HG02623 (cell line): Measurements from ENCODE around the gene SLC35G3.
"Not testable (repeated sequence)": the region's sequence is repeated elsewhere in the genome, so short reads cannot be mapped to it uniquely, and the experiment has no call there.

Source experiments
- ATAC-seq: cut with Tn5 transposase; IDR thresholded peaks from one replicate; pipeline ENCODE4 v1.9.1; 2021; ENCODE audit warnings: moderate library complexity; ENCODE audit not compliant: unreplicated experiment

SLC35G3 gene

DNA sequence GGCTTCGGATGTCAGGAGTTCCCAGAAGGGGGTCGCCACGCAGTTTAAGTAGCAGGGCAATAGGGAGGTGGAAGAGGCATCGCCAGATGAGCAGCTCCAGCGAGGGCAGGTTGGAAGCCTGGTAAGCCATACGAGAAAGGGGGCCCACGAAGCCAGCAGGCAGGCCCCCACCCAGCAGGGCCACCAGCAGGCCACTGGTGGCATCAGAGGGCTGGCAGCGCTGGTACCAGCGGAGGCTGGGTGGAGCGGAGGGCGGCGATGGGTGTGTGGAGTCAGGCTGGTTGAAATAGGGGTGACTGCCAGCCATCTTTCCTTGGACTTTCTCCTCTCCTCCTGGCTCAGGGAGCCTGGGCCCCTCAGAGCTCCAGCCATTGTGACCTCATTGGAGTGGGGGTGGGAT, at the start of gene SLC35G3:
Gene SLC35G3, minus strand, starts transcription at position 393 of the 400 bp plus-strand sequence. Its CDS starts 86 bp downstream, at position 307.
- ATAC-seq = not testable (repeated sequence)

- no peak for ATAC-seq
Observed at GRCh38 chr17:35243561-35244340, 49.6 kb upstream of the SLC35G3 start.

DNA sequence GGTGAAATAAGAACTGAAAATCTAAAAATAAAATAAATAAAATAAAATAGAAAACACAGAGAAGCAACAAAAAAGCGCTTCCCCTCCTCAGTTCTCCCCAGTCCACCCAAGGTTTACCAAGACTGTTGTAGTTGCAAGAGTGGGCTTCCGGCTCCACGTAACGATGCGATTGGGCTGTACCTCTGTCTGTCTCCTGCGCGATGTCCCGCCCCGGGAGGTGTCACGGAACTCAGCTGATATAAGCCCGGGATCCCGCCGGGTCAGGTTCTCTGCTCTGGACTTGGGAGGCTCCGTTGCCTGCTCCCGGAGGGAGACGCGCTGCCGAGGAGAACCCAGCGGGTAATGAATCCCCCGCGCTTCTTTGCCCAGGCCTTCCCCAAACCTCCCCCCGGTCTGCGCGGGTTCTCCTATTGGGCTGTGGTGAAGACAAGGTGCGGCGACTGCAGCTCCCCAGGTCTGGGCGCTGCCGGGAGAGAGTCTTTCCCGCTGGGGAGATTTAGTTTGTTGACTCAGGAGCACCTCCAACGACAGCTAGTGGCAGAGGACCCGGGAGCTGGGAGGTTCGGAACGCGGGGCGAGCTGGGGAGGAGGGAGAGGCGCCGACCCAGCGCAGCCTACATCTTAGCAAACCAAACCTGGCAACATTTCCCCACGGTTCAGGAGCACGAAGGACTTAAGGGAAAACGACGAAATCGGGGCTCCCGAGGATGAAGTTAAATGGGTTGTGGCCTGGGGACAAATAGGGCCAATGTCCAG, 48.8 kb upstream of the SLC35G3 start, which contains the start of gene SLFN5:
Gene SLFN5, plus strand, starts transcription at position 268 of the 756 bp plus-strand sequence. CDS start 15,619 bp downstream, outside the sequence.
- peak; percentile 62 for ATAC-seq

DNA sequence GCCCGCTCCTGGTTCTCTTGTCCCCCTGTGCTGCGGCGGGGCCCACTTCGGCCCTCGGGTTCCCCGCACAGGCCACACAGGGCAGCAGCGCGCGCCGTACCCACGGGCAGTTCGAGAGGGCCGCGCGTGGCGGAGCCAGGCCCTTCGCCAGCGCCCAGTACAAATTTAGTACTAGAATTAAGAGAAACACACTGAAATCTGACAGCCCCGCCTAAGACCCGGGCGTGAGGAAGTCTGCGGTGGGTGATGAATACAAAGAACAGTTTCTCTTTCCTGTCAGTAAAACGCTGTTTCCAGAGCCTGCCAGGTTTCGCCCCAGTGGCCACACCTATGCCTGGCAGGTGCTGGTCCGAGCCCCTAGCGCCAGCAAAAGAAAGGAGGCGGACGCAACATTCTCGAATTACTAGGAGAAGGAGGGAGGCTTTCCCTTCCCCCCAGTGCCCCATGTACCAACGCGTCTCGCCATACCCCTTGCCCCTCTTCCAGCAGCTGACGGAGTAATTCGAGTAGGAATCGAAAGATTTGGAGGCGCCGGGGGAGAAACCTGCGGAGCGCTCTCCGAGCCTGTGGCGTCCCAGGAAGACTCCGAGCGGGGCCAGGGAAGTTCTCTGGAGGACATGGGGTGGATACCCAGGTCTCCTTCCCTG, 48.1 kb upstream of the SLC35G3 start:
- ATAC-seq = peak; percentile 40

GRCh38 chr17:35241520-35241919, 47.3 kb upstream of the SLC35G3 start:
- no peak for ATAC-seq

- no peak for ATAC-seq
Observed at GRCh38 chr17:35240861-35241260, 46.7 kb upstream of the SLC35G3 start.

- no peak for ATAC-seq
Observed at GRCh38 chr17:35239823-35240222, 45.6 kb upstream of the SLC35G3 start.

- no peak for ATAC-seq
Observed at GRCh38 chr17:35238821-35239220, 44.6 kb upstream of the SLC35G3 start.

DNA sequence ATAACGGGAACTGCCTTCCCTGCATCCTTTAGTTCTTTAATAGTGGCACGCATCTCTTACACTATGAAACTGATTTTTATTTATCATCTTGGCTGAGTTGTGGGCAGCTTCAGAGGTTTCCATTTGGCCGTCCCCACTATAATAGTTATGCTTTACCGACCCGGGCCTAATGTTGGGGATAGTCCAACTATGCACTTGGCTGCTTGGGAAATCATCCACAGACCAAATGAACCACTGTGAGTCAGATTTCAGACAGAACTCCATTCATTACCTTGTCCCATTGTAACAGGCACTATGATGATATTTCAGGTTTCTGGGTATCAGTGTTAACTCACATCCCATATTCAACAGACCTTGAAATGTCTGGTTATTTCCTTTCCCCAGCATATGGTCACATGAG, 42.6 kb upstream of the SLC35G3 start:
- no peak for ATAC-seq

- no peak for ATAC-seq
Observed at GRCh38 chr17:35235917-35236316, 41.7 kb upstream of the SLC35G3 start.

GRCh38 chr17:35235289-35235688, 41.1 kb upstream of the SLC35G3 start:
- no peak for ATAC-seq

- ATAC-seq = not testable (repeated sequence)
Observed at GRCh38 chr17:35234315-35234714, 40.1 kb upstream of the SLC35G3 start.

- ATAC-seq = no peak
Observed at GRCh38 chr17:35229638-35230037, 35.4 kb upstream of the SLC35G3 start.

GRCh38 chr17:35227546-35227945, 33.4 kb upstream of the SLC35G3 start:
- no peak for ATAC-seq

DNA sequence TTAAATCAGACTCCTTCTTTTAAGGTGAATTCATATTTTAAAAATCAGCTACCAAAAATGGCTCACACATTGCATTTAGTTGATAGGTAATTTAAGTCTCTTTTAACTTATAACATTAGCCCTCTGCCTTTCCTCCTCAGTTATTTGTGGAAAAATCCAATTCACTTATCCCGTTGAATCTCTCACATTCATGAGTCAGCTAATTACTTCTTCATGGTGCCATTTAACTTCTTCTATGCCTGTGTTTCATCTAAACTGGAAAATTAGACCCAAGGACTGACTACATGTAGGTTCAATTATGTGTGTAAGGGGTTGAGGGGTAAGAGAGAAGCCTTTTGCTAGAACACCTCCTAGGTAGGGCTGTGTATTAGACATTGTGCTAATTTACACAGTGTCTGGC, 30.2 kb upstream of the SLC35G3 start:
- ATAC-seq = no peak

DNA sequence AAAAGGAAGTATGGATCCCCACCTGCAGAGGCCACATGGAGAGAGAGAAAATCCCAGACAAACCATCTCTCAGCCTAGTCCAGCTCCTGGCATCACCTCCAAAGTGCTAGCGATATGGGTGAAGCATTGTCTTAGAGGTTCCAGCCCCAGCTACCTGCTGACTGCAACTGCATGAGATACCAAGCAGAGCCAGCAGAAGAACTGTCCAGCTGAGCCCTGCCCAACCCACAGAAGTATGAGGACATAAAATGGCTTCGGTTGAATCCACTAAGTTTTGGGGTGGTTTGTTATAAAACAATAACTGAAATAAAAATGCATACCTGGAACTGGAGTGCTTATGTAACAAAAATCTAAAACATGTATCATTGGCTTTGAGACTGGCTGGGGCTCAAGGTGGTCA, 28.3 kb upstream of the SLC35G3 start:
- no peak for ATAC-seq

DNA sequence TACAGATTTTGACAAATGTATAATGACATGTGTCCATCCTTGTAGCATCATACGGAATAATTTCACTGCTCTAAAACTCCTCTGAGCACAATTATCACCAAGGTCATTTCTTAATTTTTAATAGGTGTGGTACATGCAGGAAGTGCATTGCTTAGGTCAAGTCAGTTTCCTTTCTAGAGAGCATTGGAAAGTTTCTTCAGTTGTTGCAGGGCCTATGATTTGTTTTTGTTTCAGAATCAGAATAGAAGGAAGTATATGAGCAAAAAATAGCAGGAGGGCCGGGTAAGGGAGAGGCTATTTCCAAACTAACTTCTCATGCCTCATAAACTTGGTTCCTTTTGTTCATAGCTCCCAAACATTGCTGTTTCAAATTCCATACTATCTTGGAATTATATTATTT, 24.7 kb upstream of the SLC35G3 start:
- ATAC-seq = no peak

- ATAC-seq = no peak
Observed at GRCh38 chr17:35217107-35217506, 22.9 kb upstream of the SLC35G3 start.

DNA sequence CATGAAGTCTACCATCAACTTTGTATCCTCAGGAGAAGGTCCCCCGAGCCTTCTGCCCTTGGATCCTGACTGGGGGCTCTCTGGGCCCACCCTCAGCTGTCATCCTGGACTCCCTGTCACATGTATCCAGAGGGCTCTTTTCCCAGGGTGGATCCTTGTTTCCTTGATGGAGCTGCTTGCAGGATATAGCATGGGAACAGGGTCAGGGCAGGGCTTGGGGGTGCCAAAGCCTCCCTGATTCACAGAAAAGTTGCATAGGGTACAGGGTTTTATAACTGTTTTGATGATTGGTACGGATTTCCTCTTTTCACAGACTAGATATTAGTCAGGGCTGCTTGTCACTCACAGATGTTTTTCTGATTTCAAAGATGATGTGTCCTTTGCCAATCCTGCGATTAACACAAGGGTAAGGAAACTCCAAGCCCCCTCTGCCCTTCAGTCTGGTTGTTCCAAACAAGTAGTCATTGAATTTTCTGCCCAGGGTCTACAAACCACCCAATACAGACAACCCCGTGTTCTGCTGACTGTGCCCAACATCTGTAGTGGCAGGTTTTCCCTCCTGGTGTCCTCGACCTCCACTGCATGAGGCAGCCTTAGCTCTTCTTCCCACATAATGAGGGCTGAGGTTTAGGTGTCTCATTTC, 20.6 kb upstream of the SLC35G3 start:
- ATAC-seq = no peak

- ATAC-seq = no peak
Observed at GRCh38 chr17:35214192-35214591, 20.0 kb upstream of the SLC35G3 start.

DNA sequence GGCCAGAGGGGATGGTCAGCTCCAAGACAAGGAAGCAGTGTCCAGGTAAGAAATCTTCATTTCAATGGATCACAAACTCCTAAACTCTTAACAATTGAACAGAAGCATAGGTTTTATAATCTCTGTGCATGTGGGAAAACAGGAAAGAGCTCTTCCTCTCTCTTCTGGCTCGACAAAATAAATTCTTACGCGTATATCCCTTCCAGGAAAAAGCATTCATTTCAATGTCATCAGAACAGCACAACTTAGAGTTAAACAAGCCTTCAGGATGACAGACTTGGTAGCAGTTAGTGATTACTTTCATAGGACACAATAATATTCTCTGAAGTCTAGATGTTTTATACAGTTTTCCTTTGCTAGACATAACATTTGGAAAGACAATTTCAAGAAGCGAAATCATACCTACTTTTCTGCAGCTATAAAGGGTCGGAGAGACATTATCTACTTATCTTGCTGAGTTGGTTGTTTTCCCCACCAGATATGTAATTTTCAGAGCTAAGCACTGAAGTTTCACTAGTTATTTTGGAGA, 19.3 kb upstream of the SLC35G3 start:
- ATAC-seq = no peak
